HepG2 (cell line): ENCODE data around the gene ARHGAP21. TPM values are rescaled to one million over a fixed set of nuclear protein-coding genes. Genes with fewer than 3 reads are reported as not detected.

Experiments used
- ATAC-seq: fragments of 200-7000 bp; cut with Tn5 transposase; 3 replicates; pipeline ENCODE4 v1.9.1; 2020; ENCODE audit warnings: mild to moderate bottlenecking, moderate library complexity
- BruUV-seq: library from RNA; stranded (reverse); fragments of 400-500 nt; replicated peaks from 2 replicates; lab custom pipeline; 2021; lab: Mats Ljungman, UMichigan
- CTCF ChIA-PET: fragments of 300-600 bp; formaldehyde crosslinking; extraction: SDS; loops from one replicate; lab custom pipeline; 2021; ENCODE audit warnings: low total read pairs, inconsistent platforms, low intra/inter-chr PET ratio; lab: Yijun Ruan, JAX
- POLR2A ChIA-PET: fragments of 350-600 bp; sonication (Branson Sonifier 250); formaldehyde crosslinking; loops from one replicate; lab custom pipeline; 2020; ENCODE audit warnings: antibody characterized with exemption, inconsistent platforms; lab: Yijun Ruan, JAX
- DNase-seq: peaks from one replicate; pipeline ENCODE4 v3.0.0-alpha.2; 2015; ENCODE audit warnings: low spot score
- FAIRE-seq: peaks from 3 replicates; lab custom pipeline; 2011; peaks lifted over from hg19 to GRCh38; lab: Jason Lieb, UNC
- H2AFZ ChIP-seq: one replicate; pipeline ENCODE4 v1.6.1; 2011; ENCODE audit warnings: low read length, inconsistent platforms
- H3K27ac ChIP-seq: fragments of 300-600 bp; 3 replicates; pipeline ENCODE4 v1.8.0; 2011; ENCODE audit warnings: mixed run types, mild to moderate bottlenecking, mixed read lengths, low read length, inconsistent platforms; ENCODE audit not compliant: insufficient read depth; ENCODE audit errors: extremely low read length
- H3K27me3 ChIP-seq, 2 experiments: fragments of 200-600 bp in 1 of 2; 2 replicates in 1 of 2; 3 replicates in 1 of 2; pipeline versions ENCODE4 v1.6.0 to v1.8.0; 2011; ENCODE audit warnings: low read length in 2 of 2, mild to moderate bottlenecking in 2 of 2, moderate library complexity in 2 of 2, inconsistent platforms in 1 of 2; ENCODE audit not compliant: insufficient read depth in 2 of 2, control insufficient read depth in 1 of 2
- H3K36me3 ChIP-seq, 2 experiments: fragments of 200-600 bp in 1 of 2; replicated peaks in 1 of 2; 2 replicates in 1 of 2; 3 replicates in 1 of 2; pipeline versions ENCODE4 v1.5.1 to v1.8.0; 2011; ENCODE audit warnings: low read length in 2 of 2, inconsistent platforms in 1 of 2; ENCODE audit not compliant: insufficient read depth in 2 of 2, control insufficient read depth in 1 of 2
- H3K4me1 ChIP-seq: 2 replicates; pipeline ENCODE4 v1.5.1; 2012; ENCODE audit warnings: low read length, inconsistent platforms; ENCODE audit not compliant: insufficient read depth
- H3K4me2 ChIP-seq: 2 replicates; pipeline ENCODE4 v1.6.0; 2011; ENCODE audit warnings: low read depth, low read length, inconsistent platforms
- H3K4me3 ChIP-seq, 3 experiments: fragments of 200-600 bp in 1 of 3; sonication (generic), shearing (Covaris generic) in 1 of 3; replicated peaks in 1 of 3; 2 replicates each; pipeline ENCODE4 v1.5.1; 2011 to 2016; ENCODE audit warnings: low read length in 3 of 3, inconsistent platforms in 2 of 3, low read depth in 2 of 3, mild to moderate bottlenecking in 2 of 3, control low read depth in 1 of 3, mixed read lengths in 1 of 3; ENCODE audit not compliant: insufficient read depth in 1 of 3
- H3K79me2 ChIP-seq: one replicate; pipeline ENCODE4 v1.6.1; 2011; ENCODE audit warnings: low read length, inconsistent platforms; ENCODE audit not compliant: insufficient read depth
- H3K9ac ChIP-seq: 2 replicates; pipeline ENCODE4 v1.6.0; 2011; ENCODE audit warnings: mild to moderate bottlenecking, low read depth, low read length, inconsistent platforms; ENCODE audit not compliant: insufficient read depth
- H3K9me3 ChIP-seq: 2 replicates; pipeline ENCODE4 v1.5.1; 2012; ENCODE audit warnings: mild to moderate bottlenecking, low read length
- H4K20me1 ChIP-seq: 2 replicates; pipeline ENCODE4 v1.6.0; 2011; ENCODE audit warnings: inconsistent platforms, mild to moderate bottlenecking, low read length, moderate library complexity; ENCODE audit not compliant: insufficient read depth
- ERF ChIP-seq: IDR thresholded peaks from 2 replicates; pipeline ENCODE4 v1.6.1; 2018; ENCODE audit warnings: missing biosample characterization, missing genetic modification reagents
- FOXP4 ChIP-seq: sonication (generic); formaldehyde crosslinking; IDR thresholded peaks from 2 replicates; pipeline ENCODE4 v1.4.0; 2020; ENCODE audit warnings: missing genetic modification reagents
- KDM5A ChIP-seq: fragments of 200-600 bp; sonication (generic); IDR thresholded peaks from 2 replicates; pipeline ENCODE4 v1.7.0; 2018; ENCODE audit warnings: antibody characterized with exemption, mild to moderate bottlenecking, low read length, borderline replicate concordance
- MNT ChIP-seq: fragments of 450-650 bp; IDR thresholded peaks from 2 replicates; pipeline ENCODE4 v1.6.1; 2016
- ZNF510 ChIP-seq: sonication (generic); formaldehyde crosslinking; IDR thresholded peaks from 2 replicates; pipeline ENCODE4 v1.4.0; 2020; ENCODE audit warnings: low read depth, mild to moderate bottlenecking, missing genetic modification reagents
- WGBS: methylation state at CpG from one replicate; pipeline ENCODE4 v1.1.6; 2017; ENCODE audit warnings: low lambda C conversion rate; 5-methylcytosine and 5-hydroxymethylcytosine counted together
- in situ Hi-C: cut with HindIII; loops from 2 replicates; pipeline ENCODE4 v1.10.0; 2017; ENCODE audit warnings: low pct_unique_long_range_greater_than_20kb; ENCODE audit not compliant: extremely low pct_ligation_motif_present
- intact Hi-C: fragments of 100-400 bp; cut with micrococcal nuclease; formaldehyde crosslinking; loops from one replicate; pipeline ENCODE4 v1.10.0; 2022; ENCODE audit not compliant: unreplicated experiment
- polyA plus RNA-seq, 8 experiments: library from polyadenylated mRNA; depleted of rRNA in 3 of 8; stranded (reverse) in 7 of 8; unstranded in 1 of 8; fragments of >200 nt; fragmentation: Illumina TruSeq in 4 of 8; extraction: Trizol in 4 of 8; gene quantifications; 2 replicates each; pipeline versions ENCODE4 v1.2.1 to v1.2.3, GENCODE V29; 2011 to 2016; ENCODE audit warnings: low read depth in 4 of 8, missing spikeins in 1 of 8, mixed read lengths in 1 of 8; ENCODE audit not compliant: insufficient read depth in 1 of 8
- total RNA-seq, 5 experiments: library from RNA; depleted of rRNA; stranded (reverse); fragments of >200 nt; fragmentation: Illumina TruSeq; extraction: Trizol; gene quantifications; 2 replicates each; pipeline ENCODE4 v1.2.3, GENCODE V29; 2016; ENCODE audit warnings: low read depth in 1 of 5

The ARHGAP21 gene
- total and polyA plus RNA-seq, 2 of the 13 experiments (the other 11 are each of a cell fraction or from before 2014, with no cell fraction given), result 23.9 to 26.6 TPM

- TF ChIP-seq FOXP4, result no peak
- TF ChIP-seq ZNF510, result no peak
These were observed 154.3 kb downstream of the ARHGAP21 start (continued) for GRCh38 chr10:24569330-24569796.

GRCh38 chr10:24568042-24568441 lies 155.6 kb downstream of the ARHGAP21 start:
- no peak overlapping the region for H3K4me3 ChIP-seq
- H4K20me1 ChIP-seq, result no peaks in the 10 kb centered on the region
- H3K27ac ChIP-seq, result no peak overlapping the region
- intact Hi-C loops (no loop called here), in situ Hi-C loops (no loop called here)
- H3K36me3 ChIP-seq, result no peaks in the 10 kb centered on the region
- 29% methylated on average over 2 of the region's 4 CpGs for WGBS
- peaks cover 3 to 9% of the 10 kb centered on the region in 2 experiments; a peak in 3 of 5 replicates for H3K27me3 ChIP-seq
- DNase-seq, result no peak
- no peaks in the 10 kb centered on the region for H3K79me2 ChIP-seq
- ChIA-PET POLR2A (no interaction called here), CTCF (no interaction called here)
- TF ChIP-seq ERF (CRISPR knock-in tag) (no peak), KDM5A (no peak), MNT (no peak)
- H3K9me3 ChIP-seq, result no peaks in the 10 kb centered on the region
- BruUV-seq, result no TSS peak
- H3K4me1 ChIP-seq, result no peaks in the 10 kb centered on the region
- ATAC-seq, result no peak
- no peak overlapping the region for H2AFZ ChIP-seq
- no peak overlapping the region for H3K9ac ChIP-seq
- no peak for FAIRE-seq
- H3K4me2 ChIP-seq, result no peak overlapping the region
